Measurements from ENCODE around the gene GSE1. TPM values are rescaled to one million over a fixed set of nuclear protein-coding genes. Genes with fewer than 3 reads are reported as not detected.

Gene GSE1
- total and polyA plus RNA-seq, 9 of the 15 experiments (the other 6 are each of a cell fraction or from before 2014, with no cell fraction given), result 12.2 to 244 (median 57.9) TPM

- TF ChIP-seq CEBPG (CRISPR knock-in tag; IDR thresholded peaks at IDR 0.05) (no peak), CEBPG (tag; conservative IDR thresholded peaks at IDR 0.05 in 1 of 2, IDR thresholded peaks at IDR 0.05 in 1 of 2) (no peak), ZNF696 (CRISPR knock-in tag; conservative IDR thresholded peaks at IDR 0.05) (no peak), ZFP36 (IDR thresholded peaks at IDR 0.05; ENCODE audit: low read depth, low read length, partially characterized antibody) (no peak), PHB2 (IDR thresholded peaks at IDR 0.05; ENCODE audit: low read depth) (0 out of 2 replicates have a peak, but pooled peaks have one; percentile 6), IRF1 (CRISPR knock-in tag; IDR thresholded peaks at IDR 0.05; ENCODE audit: borderline replicate concordance) (no peak), KHSRP (IDR thresholded peaks at IDR 0.05) (no peak), ADNP (tag; IDR thresholded peaks at IDR 0.05) (no peak), BCLAF1 (IDR thresholded peaks at IDR 0.05; ENCODE audit: borderline replicate concordance in 1 of 2, control insufficient read depth in 1 of 2, low read depth in 2 of 2, low read length in 1 of 2) (no peak), ZBTB9 (CRISPR knock-in tag; IDR thresholded peaks at IDR 0.05) (no peak), ZBTB17 (CRISPR knock-in tag; IDR thresholded peaks at IDR 0.05) (no peak), CBFA2T2 (conservative IDR thresholded peaks at IDR 0.05) (no peak), ZNF589 (CRISPR knock-in tag; IDR thresholded peaks at IDR 0.05; ENCODE audit: low read depth) (no peak), CBFA2T3 (IDR thresholded peaks at IDR 0.05) (no peak), KDM1A (IDR thresholded peaks at IDR 0.05) (no peak), ZNF444 (CRISPR knock-in tag; IDR thresholded peaks at IDR 0.05) (no peak)
- TF ChIP-seq, protein P1, sequence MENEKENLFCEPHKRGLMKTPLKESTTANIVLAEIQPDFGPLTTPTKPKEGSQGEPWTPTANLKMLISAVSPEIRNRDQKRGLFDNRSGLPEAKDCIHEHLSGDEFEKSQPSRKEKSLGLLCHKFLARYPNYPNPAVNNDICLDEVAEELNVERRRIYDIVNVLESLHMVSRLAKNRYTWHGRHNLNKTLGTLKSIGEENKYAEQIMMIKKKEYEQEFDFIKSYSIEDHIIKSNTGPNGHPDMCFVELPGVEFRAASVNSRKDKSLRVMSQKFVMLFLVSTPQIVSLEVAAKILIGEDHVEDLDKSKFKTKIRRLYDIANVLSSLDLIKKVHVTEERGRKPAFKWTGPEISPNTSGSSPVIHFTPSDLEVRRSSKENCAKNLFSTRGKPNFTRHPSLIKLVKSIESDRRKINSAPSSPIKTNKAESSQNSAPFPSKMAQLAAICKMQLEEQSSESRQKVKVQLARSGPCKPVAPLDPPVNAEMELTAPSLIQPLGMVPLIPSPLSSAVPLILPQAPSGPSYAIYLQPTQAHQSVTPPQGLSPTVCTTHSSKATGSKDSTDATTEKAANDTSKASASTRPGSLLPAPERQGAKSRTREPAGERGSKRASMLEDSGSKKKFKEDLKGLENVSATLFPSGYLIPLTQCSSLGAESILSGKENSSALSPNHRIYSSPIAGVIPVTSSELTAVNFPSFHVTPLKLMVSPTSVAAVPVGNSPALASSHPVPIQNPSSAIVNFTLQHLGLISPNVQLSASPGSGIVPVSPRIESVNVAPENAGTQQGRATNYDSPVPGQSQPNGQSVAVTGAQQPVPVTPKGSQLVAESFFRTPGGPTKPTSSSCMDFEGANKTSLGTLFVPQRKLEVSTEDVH (IDR thresholded peaks at IDR 0.05; ENCODE audit: low read depth, partially characterized antibody), result no peak
- TF ChIP-seq, protein P2, sequence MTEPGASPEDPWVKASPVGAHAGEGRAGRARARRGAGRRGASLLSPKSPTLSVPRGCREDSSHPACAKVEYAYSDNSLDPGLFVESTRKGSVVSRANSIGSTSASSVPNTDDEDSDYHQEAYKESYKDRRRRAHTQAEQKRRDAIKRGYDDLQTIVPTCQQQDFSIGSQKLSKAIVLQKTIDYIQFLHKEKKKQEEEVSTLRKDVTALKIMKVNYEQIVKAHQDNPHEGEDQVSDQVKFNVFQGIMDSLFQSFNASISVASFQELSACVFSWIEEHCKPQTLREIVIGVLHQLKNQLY (CRISPR knock-in tag; conservative IDR thresholded peaks at IDR 0.05), result no peak
Measured at GRCh38 chr16:85570213-85570734, 42.8 kb upstream of the GSE1 start (continued).
